Spleen (tissue), 11 donors: ENCODE results near the gene TCTN1. TPM values are rescaled to one million over a fixed set of nuclear protein-coding genes. Genes with fewer than 3 reads are reported as not detected.
"Not testable (repeated sequence)": the region's sequence is repeated elsewhere in the genome, so short reads cannot be mapped to it uniquely, and the experiment has no call there.

Experiments used
- DNase-seq: peaks from one replicate; pipeline ENCODE4 v3.0.0-alpha.2; 2020
- H3K27ac ChIP-seq, 8 donors: fragments of 200-600 bp; sonication (generic) in 7 of 8; 1 replicate in 4 of 8; 2 replicates in 4 of 8; pipeline versions ENCODE4 v1.5.0 to v1.8.0; 2016 to 2021; ENCODE audit warnings: inconsistent platforms in 4 of 8, mild to moderate bottlenecking in 4 of 8, moderate library complexity in 1 of 8
- H3K27me3 ChIP-seq, 7 donors: fragments of 200-600 bp; sonication (generic) in 6 of 7; replicated peaks in 1 of 7; 1 replicate in 4 of 7; 2 replicates in 3 of 7; pipeline versions ENCODE4 v1.5.0 to v1.8.0; 2016 to 2021; ENCODE audit warnings: inconsistent platforms in 3 of 7, mild to moderate bottlenecking in 1 of 7
- H3K36me3 ChIP-seq, 6 donors: fragments of 200-600 bp; sonication (generic) in 5 of 6; 1 replicate in 4 of 6; 2 replicates in 2 of 6; pipeline versions ENCODE4 v1.5.0 to v1.8.0; 2016 to 2021; ENCODE audit warnings: inconsistent platforms in 2 of 6
- H3K4me1 ChIP-seq, 6 donors: fragments of 200-600 bp; sonication (generic) in 5 of 6; 1 replicate in 3 of 6; 2 replicates in 3 of 6; pipeline versions ENCODE4 v1.5.0 to v1.8.0; 2016 to 2021; ENCODE audit warnings: inconsistent platforms in 3 of 6
- H3K4me3 ChIP-seq, 8 donors: fragments of 200-600 bp; sonication (generic) in 7 of 8; 1 replicate in 4 of 8; 2 replicates in 4 of 8; pipeline versions ENCODE4 v1.5.0 to v1.8.0; 2016 to 2021; ENCODE audit warnings: inconsistent platforms in 4 of 8, mild to moderate bottlenecking in 4 of 8, moderate library complexity in 2 of 8
- H3K9me3 ChIP-seq, 8 donors: fragments of 200-600 bp; sonication (generic) in 7 of 8; 1 replicate in 4 of 8; 2 replicates in 4 of 8; pipeline versions ENCODE4 v1.5.0 to v1.8.0; 2016 to 2021; ENCODE audit warnings: inconsistent platforms in 4 of 8
- CTCF ChIP-seq, 11 experiments: fragments of 200-600 bp in 7 of 11; fragments of 450-650 bp in 4 of 11; sonication (generic) in 4 of 11; IDR thresholded peaks in 8 of 11; conservative IDR thresholded peaks in 3 of 11; 1 replicate in 7 of 11; 2 replicates in 4 of 11; pipeline versions ENCODE4 v1.4.0 to v1.8.0; 2016 to 2021; ENCODE audit warnings: antibody characterized with exemption in 11 of 11, inconsistent platforms in 4 of 11, mild to moderate bottlenecking in 1 of 11
- POLR2A ChIP-seq, 3 donors: fragments of 450-650 bp; IDR thresholded peaks; one replicate each; pipeline ENCODE4 v1.5.1; 2017; ENCODE audit warnings: antibody characterized with exemption in 3 of 3, mild to moderate bottlenecking in 1 of 3
- POLR2AphosphoS5 ChIP-seq, 3 donors: sonication (generic); formaldehyde crosslinking; IDR thresholded peaks; one replicate each; pipeline ENCODE4 v1.5.1; 2017; ENCODE audit warnings: antibody characterized with exemption in 3 of 3
- whole genome bisulfite sequencing, 5 donors: extraction: QIAGEN DNeasy Blood & Tissue Kit in 3 of 5; methylation state at CpG; one replicate each; pipeline versions ENCODE4 v1.1.5 to v1.1.7; 2013 to 2018; 5-methylcytosine and 5-hydroxymethylcytosine counted together
- intact Hi-C: fragments of 100-400 bp; cut with DNase I; formaldehyde crosslinking; loops from one replicate; pipeline ENCODE4 v1.15.0; 2023; ENCODE audit warnings: low total_unique reads
- polyA plus RNA-seq, 3 donors: library from polyadenylated mRNA; stranded (reverse); fragments of 200-250 nt; gene quantifications; one replicate each; pipeline ENCODE4 v1.2.1, GENCODE V29; 2013
- total RNA-seq, 7 donors: library from RNA; depleted of rRNA in 3 of 7; stranded (reverse); fragments of >200 nt in 3 of 7; fragmentation: NEBNext Ultra II Directional in 4 of 7; extraction: Animal tissue kit (Norgen Biotek cat#: 25700) in 4 of 7; gene quantifications; one replicate each; pipeline versions ENCODE4 v1.1.0 to v1.2.1, GENCODE V29; 2016 to 2021
- donor health status: healthy with polysubstance abuse.
- donor health status: DM: no; HTN: no; CAD: no; lungs with moderate emphysema.
- donor health status: DM: no; HTN: no; CAD: no.
- donor health status: Bipolar disorder and iron deficiency.
- donor health status: healthy.
- donor health status: DM: no; HTN: no; CAD: no.
- donor health status: DM: yes; HTN: yes; CAD: no.

The TCTN1 gene
- total and polyA plus RNA-seq, 10 donors: 8.4 to 30.8 (median 24.2) TPM

- H3K9me3 ChIP-seq: no peaks in the 10 kb centered on the region
- H3K27ac ChIP-seq: peak overlapping the region; percentile 55 to 96 (median 92)
- no peaks in the 10 kb centered on the region for H3K27me3 ChIP-seq
- no peak for TF ChIP-seq POLR2A (IDR thresholded peaks at IDR 0.05)
- TF ChIP-seq POLR2AphosphoS5 (IDR thresholded peaks at IDR 0.05): peak; percentile 52 to 77 (median 72)
- no peak for TF ChIP-seq CTCF (IDR thresholded peaks at IDR 0.05 in 8 of 11, conservative IDR thresholded peaks at IDR 0.05 in 3 of 11)
- no peaks in the 10 kb centered on the region for H3K36me3 ChIP-seq
- intact Hi-C loops: loop anchor here (2.0 kb wide), 1 partner anchor 26 kb away; no protein-coding TSS in a partner anchor
- peak overlapping the region; percentile 84 to 98 (median 88) for H3K4me3 ChIP-seq
- H3K4me1 ChIP-seq: peaks cover 55 to 81% (median 73%) of the 10 kb centered on the region in 6 donors
- DNase-seq: peak; percentile 95
- 0 to 3% (median 0%) methylated on average over 17 to 104 of the region's 104 CpGs for WGBS, 5 donors
These were observed 31.4 kb upstream of the TCTN1 start for GRCh38 chr12:110582276-110583136.

GRCh38 chr12:110583137-110584059 lies 30.5 kb upstream of the TCTN1 start, which contains the start of gene PPTC7:
Gene PPTC7 (minus strand): TSS chr12:110583318. CDS start chr12:110583031, 287 bp downstream.
- peaks cover 48 to 78% (median 65%) of the 10 kb centered on the region in 6 donors for H3K4me1 ChIP-seq
- H3K27ac ChIP-seq: peak within 1 kb of the TSS; percentile 55 to 96 (median 92)
- WGBS, 5 donors: 4 to 11% (median 7%) methylated on average over 14 to 52 of the region's 52 CpGs
- peak within 1 kb of the TSS; percentile 84 to 98 (median 88) for H3K4me3 ChIP-seq
- intact Hi-C loops: loop anchor here (2.0 kb wide), 1 partner anchor 27 kb away; no protein-coding TSS in a partner anchor
- H3K27me3 ChIP-seq: no peaks in the 10 kb centered on the region
- H3K9me3 ChIP-seq: no peaks in the 10 kb centered on the region
- peak; percentile 100 for DNase-seq
- H3K36me3 ChIP-seq: no peaks in the 10 kb centered on the region
- TF ChIP-seq POLR2AphosphoS5 (IDR thresholded peaks at IDR 0.05): peak; percentile 79 to 89 (median 81)
- peak in 2 of 3 donors; percentile 40 to 68 for TF ChIP-seq POLR2A (IDR thresholded peaks at IDR 0.05)
- no peak for TF ChIP-seq CTCF (IDR thresholded peaks at IDR 0.05 in 8 of 11, conservative IDR thresholded peaks at IDR 0.05 in 3 of 11)

- Histone ChIP-seq H3K27ac (peak overlapping the region in 7 of 8 donors; percentile 2 to 95 (median 70)), H3K27me3 (no peaks in the 10 kb centered on the region), H3K4me3 (peak overlapping the region in 1 of 8 donors; percentile 26), H3K4me1 (peaks cover 35 to 77% (median 53%) of the 10 kb centered on the region in 6 donors), H3K36me3 (no peaks in the 10 kb centered on the region), H3K9me3 (no peaks in the 10 kb centered on the region)
- intact Hi-C loops: no loop called here
- whole genome bisulfite sequencing, 5 donors: 13 to 23% (median 16%) methylated on average over 7 of the region's 7 CpGs
- TF ChIP-seq POLR2A (IDR thresholded peaks at IDR 0.05) (no peak), POLR2AphosphoS5 (IDR thresholded peaks at IDR 0.05) (peak in 1 of 3 donors; percentile 41), CTCF (IDR thresholded peaks at IDR 0.05 in 8 of 11, conservative IDR thresholded peaks at IDR 0.05 in 3 of 11) (no peak)
- no peak for DNase-seq
These were observed 28.6 kb upstream of the TCTN1 start for GRCh38 chr12:110585231-110585799.

- H3K4me3 ChIP-seq, H3K36me3 ChIP-seq, intact Hi-C loops, H3K9me3 ChIP-seq, H3K27me3 ChIP-seq, H3K27ac ChIP-seq, DNase-seq: not testable (repeated sequence)
- WGBS, 5 donors: 96 to 100% (median 99%) methylated on average over 2 of the region's 2 CpGs
- H3K4me1 ChIP-seq: peaks cover 21 to 77% (median 50%) of the 10 kb centered on the region in 6 donors
These were observed 26.8 kb upstream of the TCTN1 start for GRCh38 chr12:110587102-110587501.
